Lower leg skin (tissue), 3 donors: ENCODE results near the gene HINT2.

ENCODE experiments used
- CTCF ChIP-seq, 3 donors: fragments of 450-650 bp; IDR thresholded peaks; one replicate each; pipeline ENCODE4 v1.5.1; 2016; ENCODE audit warnings: antibody characterized with exemption in 3 of 3, mild to moderate bottlenecking in 3 of 3, moderate library complexity in 2 of 3
- POLR2A ChIP-seq, 2 donors: fragments of 450-650 bp; IDR thresholded peaks; one replicate each; pipeline ENCODE4 v1.6.1; 2016 to 2017; ENCODE audit warnings: antibody characterized with exemption in 2 of 2, mild to moderate bottlenecking in 1 of 2, moderate library complexity in 1 of 2

- no peak for TF ChIP-seq CTCF (IDR thresholded peaks at IDR 0.05)
- no peak for TF ChIP-seq POLR2A (IDR thresholded peaks at IDR 0.05)
Observed at GRCh38 chr9:35812025-35812602, 2.7 kb downstream of the HINT2 start, which contains the start of gene SPAG8.
